Measurements from ENCODE around the gene RABGEF1. TPM values are rescaled to one million over a fixed set of nuclear protein-coding genes. Genes with fewer than 3 reads are reported as not detected.
A peak's percentile ranks its signal among the peaks of the same experiment; 100 is the strongest.
"Not testable (repeated sequence)": the region's sequence is repeated elsewhere in the genome, so short reads cannot be mapped to it uniquely, and the experiment has no call there.

RABGEF1 gene
- total and polyA plus RNA-seq, 2 experiments from 2014 or later = 68.2 to 71.5 TPM

DNA sequence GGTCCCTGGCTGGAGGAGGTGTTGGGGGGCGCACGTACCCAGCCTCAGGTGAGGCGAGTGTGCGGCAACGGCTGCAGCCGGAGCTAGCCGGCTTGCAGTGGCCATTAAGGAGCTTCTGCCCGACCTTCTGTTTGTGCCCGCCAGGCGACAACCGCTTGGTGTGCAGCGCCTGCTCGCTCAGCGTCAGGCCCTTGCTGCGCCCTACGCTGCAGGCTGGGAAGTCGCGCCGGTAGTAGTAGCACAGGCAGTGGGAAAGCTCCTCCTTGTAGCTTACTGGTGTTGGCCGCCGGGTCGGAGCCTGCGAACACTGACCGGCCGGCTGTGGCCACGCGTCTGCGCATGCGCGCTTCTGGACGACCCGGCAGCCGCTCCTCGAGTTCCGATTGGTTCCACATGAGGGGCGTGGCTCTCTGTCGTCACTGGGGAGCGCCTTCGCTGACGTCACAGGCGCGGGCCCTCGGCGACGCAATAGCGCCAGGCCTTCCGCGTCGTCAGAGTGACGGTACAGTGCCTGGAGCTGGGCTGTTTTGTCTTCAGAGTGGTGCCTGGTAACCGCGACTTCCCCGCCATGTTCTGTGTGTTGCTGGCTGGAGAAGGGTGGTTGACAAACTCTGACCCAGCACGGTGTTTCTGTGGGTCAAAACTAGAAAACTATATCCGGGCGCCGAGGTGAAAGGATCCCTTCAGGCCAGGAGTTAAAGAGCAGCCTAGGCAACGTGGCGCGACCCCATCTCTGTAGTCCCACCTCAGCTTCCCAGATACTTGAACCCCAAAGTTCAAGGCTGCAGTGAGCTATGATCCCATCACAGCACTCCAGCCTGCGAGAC, 104.2 kb downstream of the RABGEF1 start:
- Histone ChIP-seq H3K36me3 (ENCODE audit: low read depth) (no peaks in the 10 kb centered on the region), H4K20me1 (ENCODE audit: insufficient read depth) (no peaks in the 10 kb centered on the region), H3K27ac (peak overlapping the region; percentile 97), H3K27me3 (replicated peaks; ENCODE audit: insufficient read depth) (no peaks in the 10 kb centered on the region), H3K9me2 (ENCODE audit: insufficient read depth) (no peaks in the 10 kb centered on the region), H3K9ac (peak overlapping the region; percentile 100), H3K79me2 (ENCODE audit: insufficient read depth) (no peaks in the 10 kb centered on the region), H3K4me1 (ENCODE audit: insufficient read depth) (peaks cover 14% of the 10 kb centered on the region), H3K4me2 (ENCODE audit: unreplicated experiment) (peak overlapping the region; percentile 88), H3K4me3 (peak overlapping the region; percentile 93), H3F3A (ENCODE audit: insufficient read depth) (peaks cover 5% of the 10 kb centered on the region; the same call in 1 of the 2 replicates), H3K9me3 (ENCODE audit: low read depth) (no peaks in the 10 kb centered on the region), H2AFZ (peak overlapping the region; percentile 98)
- in situ Hi-C loops (cut with MboI) = no loop called here
- peak; percentile 99 for DNase-seq
- WGBS, 2 experiments (ENCODE audit: low coverage in 1 of 2, low lambda C conversion rate in 2 of 2, missing lambda C conversion rate in 2 of 2) = 2% methylated on average over 59 to 60 of the region's 61 CpGs
- TF ChIP-seq EZH2 (IDR thresholded peaks at IDR 0.05; ENCODE audit: insufficient read depth, poor library complexity, severe bottlenecking) (no peak), EZH2phosphoT487 (IDR thresholded peaks at IDR 0.05; ENCODE audit: insufficient read depth, low read depth) (no peak)

GRCh38 chr7:66845379-66846095, 105.0 kb downstream of the RABGEF1 start:
- Histone ChIP-seq H3K4me2 (ENCODE audit: unreplicated experiment) (peak overlapping the region; percentile 88), H3F3A (ENCODE audit: insufficient read depth) (peaks cover 5% of the 10 kb centered on the region; the same call in 1 of the 2 replicates), H4K20me1 (ENCODE audit: insufficient read depth) (no peaks in the 10 kb centered on the region), H3K9ac (peak overlapping the region; percentile 100), H3K79me2 (ENCODE audit: insufficient read depth) (no peaks in the 10 kb centered on the region), H2AFZ (peak overlapping the region; percentile 67; the same call in 1 of the 2 replicates), H3K9me2 (ENCODE audit: insufficient read depth) (no peaks in the 10 kb centered on the region), H3K4me3 (peak overlapping the region; percentile 93), H3K9me3 (ENCODE audit: low read depth) (no peaks in the 10 kb centered on the region), H3K27ac (peak overlapping the region; percentile 97), H3K4me1 (ENCODE audit: insufficient read depth) (peaks cover 14% of the 10 kb centered on the region), H3K36me3 (ENCODE audit: low read depth) (no peaks in the 10 kb centered on the region), H3K27me3 (replicated peaks; ENCODE audit: insufficient read depth) (no peaks in the 10 kb centered on the region)
- 38 to 47% methylated on average over 16 to 19 of the region's 19 CpGs for WGBS, 2 experiments (ENCODE audit: low coverage in 1 of 2, low lambda C conversion rate in 2 of 2, missing lambda C conversion rate in 2 of 2)
- TF ChIP-seq EZH2phosphoT487 (IDR thresholded peaks at IDR 0.05; ENCODE audit: insufficient read depth, low read depth) = no peak
- in situ Hi-C loops (cut with MboI) = no loop called here
- DNase-seq = peak; percentile 29

- H3K9me3 ChIP-seq (ENCODE audit: low read depth); H3K36me3 ChIP-seq (ENCODE audit: low read depth); H4K20me1 ChIP-seq (ENCODE audit: insufficient read depth); H3K27me3 ChIP-seq (replicated peaks; ENCODE audit: insufficient read depth); H3K27ac ChIP-seq; H3F3A ChIP-seq (ENCODE audit: insufficient read depth); H3K79me2 ChIP-seq (ENCODE audit: insufficient read depth); H3K4me3 ChIP-seq; H3K9me2 ChIP-seq (ENCODE audit: insufficient read depth); in situ Hi-C loops (cut with MboI); DNase-seq; H3K4me2 ChIP-seq (ENCODE audit: unreplicated experiment): not testable (repeated sequence)
- Histone ChIP-seq H3K9ac (peak overlapping the region; percentile 100; the same call in 1 of the 2 replicates), H3K4me1 (ENCODE audit: insufficient read depth) (peaks cover 14% of the 10 kb centered on the region), H2AFZ (peak overlapping the region; percentile 67; the same call in 1 of the 2 replicates)
- WGBS, 2 experiments (ENCODE audit: low coverage in 1 of 2, low lambda C conversion rate in 2 of 2, missing lambda C conversion rate in 2 of 2) = 87 to 88% methylated on average over 4 of the region's 4 CpGs
These were observed 105.5 kb downstream of the RABGEF1 start for GRCh38 chr7:66846096-66846445.

- H3K27ac ChIP-seq; H3K4me2 ChIP-seq (ENCODE audit: unreplicated experiment); H3K79me2 ChIP-seq (ENCODE audit: insufficient read depth); H3F3A ChIP-seq (ENCODE audit: insufficient read depth); H2AFZ ChIP-seq; H3K9ac ChIP-seq; DNase-seq; H3K4me3 ChIP-seq; H3K9me2 ChIP-seq (ENCODE audit: insufficient read depth); H4K20me1 ChIP-seq (ENCODE audit: insufficient read depth); in situ Hi-C loops (cut with MboI); H3K36me3 ChIP-seq (ENCODE audit: low read depth); H3K27me3 ChIP-seq (replicated peaks; ENCODE audit: insufficient read depth); H3K9me3 ChIP-seq (ENCODE audit: low read depth): not testable (repeated sequence)
- WGBS, 2 experiments (ENCODE audit: low coverage in 1 of 2, low lambda C conversion rate in 2 of 2, missing lambda C conversion rate in 2 of 2) = 17 to 49% methylated on average over 1 to 2 of the region's 2 CpGs
- H3K4me1 ChIP-seq (ENCODE audit: insufficient read depth) = peaks cover 14% of the 10 kb centered on the region
These were observed 107.0 kb downstream of the RABGEF1 start for GRCh38 chr7:66847523-66847855.
